ENCODE results near the gene ANKFY1. TPM values are rescaled to one million over a fixed set of nuclear protein-coding genes. Genes with fewer than 3 reads are reported as not detected.

Gene ANKFY1
- total and polyA plus RNA-seq, 4 donors, result 51.5 to 72.2 (median 64.4) TPM

- H3K9me3 ChIP-seq (ENCODE audit: control insufficient read depth, insufficient read depth, low read length), result no peaks in the 10 kb centered on the region
- DNase-seq (ENCODE audit: low read depth in 4 of 6, low spot score in 6 of 6), result no peak
- H3K36me3 ChIP-seq (ENCODE audit: control insufficient read depth, insufficient read depth, low read length), result peaks cover 3% of the 10 kb centered on the region
- H3K27ac ChIP-seq (ENCODE audit: low read depth, low read length), result no peak overlapping the region
- no peak overlapping the region for H3K4me3 ChIP-seq (ENCODE audit: low read depth, low read length)
- no peaks in the 10 kb centered on the region for H3K4me1 ChIP-seq (ENCODE audit: control insufficient read depth, insufficient read depth, low read length)
- H3K27me3 ChIP-seq (ENCODE audit: control insufficient read depth, insufficient read depth, low read length), result no peaks in the 10 kb centered on the region
- no CpG with 5 or more reads among the region's 4 CpGs for WGBS (ENCODE audit: insufficient coverage)
These were observed 31.9 kb upstream of the ANKFY1 start for GRCh38 chr17:4295686-4296085.

GRCh38 chr17:4293572-4293971 lies 29.8 kb upstream of the ANKFY1 start:
- Histone ChIP-seq H3K27me3 (ENCODE audit: control insufficient read depth, insufficient read depth, low read length) (no peaks in the 10 kb centered on the region), H3K9me3 (ENCODE audit: control insufficient read depth, insufficient read depth, low read length) (no peaks in the 10 kb centered on the region), H3K36me3 (ENCODE audit: control insufficient read depth, insufficient read depth, low read length) (peaks cover 6% of the 10 kb centered on the region), H3K4me1 (ENCODE audit: control insufficient read depth, insufficient read depth, low read length) (no peaks in the 10 kb centered on the region), H3K27ac (ENCODE audit: low read depth, low read length) (no peak overlapping the region), H3K4me3 (ENCODE audit: low read depth, low read length) (no peak overlapping the region)
- WGBS (ENCODE audit: insufficient coverage), result no CpG with 5 or more reads among the region's 1 CpG
- no peak for DNase-seq (ENCODE audit: low read depth in 4 of 6, low spot score in 6 of 6)

GRCh38 chr17:4287710-4288109 lies 23.9 kb upstream of the ANKFY1 start:
- H3K9me3 ChIP-seq (ENCODE audit: control insufficient read depth, insufficient read depth, low read length), result no peaks in the 10 kb centered on the region
- no CpG with 5 or more reads among the region's 3 CpGs for WGBS (ENCODE audit: insufficient coverage)
- no peaks in the 10 kb centered on the region for H3K4me1 ChIP-seq (ENCODE audit: control insufficient read depth, insufficient read depth, low read length)
- no peaks in the 10 kb centered on the region for H3K27me3 ChIP-seq (ENCODE audit: control insufficient read depth, insufficient read depth, low read length)
- no peak for DNase-seq (ENCODE audit: low read depth in 4 of 6, low spot score in 6 of 6)
- no peak overlapping the region for H3K27ac ChIP-seq (ENCODE audit: low read depth, low read length)
- no peak overlapping the region for H3K4me3 ChIP-seq (ENCODE audit: low read depth, low read length)
- peaks cover 19% of the 10 kb centered on the region for H3K36me3 ChIP-seq (ENCODE audit: control insufficient read depth, insufficient read depth, low read length)

- DNase-seq (ENCODE audit: low read depth in 4 of 6, low spot score in 6 of 6), result no peak
- Histone ChIP-seq H3K27ac (ENCODE audit: low read depth, low read length) (no peak overlapping the region), H3K9me3 (ENCODE audit: control insufficient read depth, insufficient read depth, low read length) (no peaks in the 10 kb centered on the region), H3K4me3 (ENCODE audit: low read depth, low read length) (no peak overlapping the region), H3K36me3 (ENCODE audit: control insufficient read depth, insufficient read depth, low read length) (peaks cover 7% of the 10 kb centered on the region), H3K4me1 (ENCODE audit: control insufficient read depth, insufficient read depth, low read length) (no peaks in the 10 kb centered on the region), H3K27me3 (ENCODE audit: control insufficient read depth, insufficient read depth, low read length) (no peaks in the 10 kb centered on the region)
- 89% methylated on average over 3 of the region's 5 CpGs for WGBS (ENCODE audit: insufficient coverage)
These were observed 12.7 kb upstream of the ANKFY1 start for GRCh38 chr17:4276514-4276913.

GRCh38 chr17:4272972-4273368 lies 9.2 kb upstream of the ANKFY1 start:
- no peak overlapping the region for H3K4me3 ChIP-seq (ENCODE audit: low read depth, low read length)
- no peaks in the 10 kb centered on the region for H3K27me3 ChIP-seq (ENCODE audit: control insufficient read depth, insufficient read depth, low read length)
- WGBS (ENCODE audit: insufficient coverage), result 50% methylated on average over 1 of the region's 4 CpGs
- no peak for DNase-seq (ENCODE audit: low read depth in 4 of 6, low spot score in 6 of 6)
- H3K27ac ChIP-seq (ENCODE audit: low read depth, low read length), result no peak overlapping the region
- no peaks in the 10 kb centered on the region for H3K4me1 ChIP-seq (ENCODE audit: control insufficient read depth, insufficient read depth, low read length)
- no peaks in the 10 kb centered on the region for H3K9me3 ChIP-seq (ENCODE audit: control insufficient read depth, insufficient read depth, low read length)
- no peaks in the 10 kb centered on the region for H3K36me3 ChIP-seq (ENCODE audit: control insufficient read depth, insufficient read depth, low read length)

- Histone ChIP-seq H3K27me3 (ENCODE audit: control insufficient read depth, insufficient read depth, low read length) (no peaks in the 10 kb centered on the region), H3K4me3 (ENCODE audit: low read depth, low read length) (no peak overlapping the region), H3K9me3 (ENCODE audit: control insufficient read depth, insufficient read depth, low read length) (no peaks in the 10 kb centered on the region), H3K4me1 (ENCODE audit: control insufficient read depth, insufficient read depth, low read length) (no peaks in the 10 kb centered on the region), H3K27ac (ENCODE audit: low read depth, low read length) (no peak overlapping the region), H3K36me3 (ENCODE audit: control insufficient read depth, insufficient read depth, low read length) (peaks cover 3% of the 10 kb centered on the region)
- DNase-seq (ENCODE audit: low read depth in 4 of 6, low spot score in 6 of 6), result peak in 1 of 6 donors; percentile 29
- 65% methylated on average over 2 of the region's 6 CpGs for WGBS (ENCODE audit: insufficient coverage)
These were observed 8.6 kb upstream of the ANKFY1 start for GRCh38 chr17:4272213-4272971.

GRCh38 chr17:4270736-4271135 lies 7.0 kb upstream of the ANKFY1 start:
- peaks cover 4% of the 10 kb centered on the region for H3K36me3 ChIP-seq (ENCODE audit: control insufficient read depth, insufficient read depth, low read length)
- DNase-seq (ENCODE audit: low read depth in 4 of 6, low spot score in 6 of 6), result peak in 2 of 6 donors; percentile 34 to 76
- H3K27ac ChIP-seq (ENCODE audit: low read depth, low read length), result no peak overlapping the region
- no peak overlapping the region for H3K4me3 ChIP-seq (ENCODE audit: low read depth, low read length)
- no peaks in the 10 kb centered on the region for H3K4me1 ChIP-seq (ENCODE audit: control insufficient read depth, insufficient read depth, low read length)
- H3K27me3 ChIP-seq (ENCODE audit: control insufficient read depth, insufficient read depth, low read length), result no peaks in the 10 kb centered on the region
- 33% methylated on average over 2 of the region's 3 CpGs for WGBS (ENCODE audit: insufficient coverage)
- no peaks in the 10 kb centered on the region for H3K9me3 ChIP-seq (ENCODE audit: control insufficient read depth, insufficient read depth, low read length)

- no peak overlapping the region for H3K27ac ChIP-seq (ENCODE audit: low read depth, low read length)
- no peaks in the 10 kb centered on the region for H3K4me1 ChIP-seq (ENCODE audit: control insufficient read depth, insufficient read depth, low read length)
- peaks cover 4% of the 10 kb centered on the region for H3K36me3 ChIP-seq (ENCODE audit: control insufficient read depth, insufficient read depth, low read length)
- no peak for DNase-seq (ENCODE audit: low read depth in 4 of 6, low spot score in 6 of 6)
- WGBS (ENCODE audit: insufficient coverage), result 100% methylated on average over 1 of the region's 4 CpGs
- H3K27me3 ChIP-seq (ENCODE audit: control insufficient read depth, insufficient read depth, low read length), result no peaks in the 10 kb centered on the region
- H3K9me3 ChIP-seq (ENCODE audit: control insufficient read depth, insufficient read depth, low read length), result no peaks in the 10 kb centered on the region
- H3K4me3 ChIP-seq (ENCODE audit: low read depth, low read length), result no peak overlapping the region
These were observed 6.1 kb upstream of the ANKFY1 start for GRCh38 chr17:4269915-4270314.

- WGBS (ENCODE audit: insufficient coverage), result 99% methylated on average over 8 of the region's 8 CpGs
- Histone ChIP-seq H3K27ac (ENCODE audit: low read depth, low read length) (no peak overlapping the region), H3K4me1 (ENCODE audit: control insufficient read depth, insufficient read depth, low read length) (peaks cover 13% of the 10 kb centered on the region), H3K4me3 (ENCODE audit: low read depth, low read length) (no peak overlapping the region), H3K36me3 (ENCODE audit: control insufficient read depth, insufficient read depth, low read length) (peaks cover 4% of the 10 kb centered on the region), H3K9me3 (ENCODE audit: control insufficient read depth, insufficient read depth, low read length) (no peaks in the 10 kb centered on the region), H3K27me3 (ENCODE audit: control insufficient read depth, insufficient read depth, low read length) (no peaks in the 10 kb centered on the region)
- no peak for DNase-seq (ENCODE audit: low read depth in 4 of 6, low spot score in 6 of 6)
These were observed 3.6 kb upstream of the ANKFY1 start for GRCh38 chr17:4267402-4267801.

- peaks cover 21% of the 10 kb centered on the region for H3K4me1 ChIP-seq (ENCODE audit: control insufficient read depth, insufficient read depth, low read length)
- H3K4me3 ChIP-seq (ENCODE audit: low read depth, low read length), result no peak overlapping the region
- WGBS (ENCODE audit: insufficient coverage), result 90% methylated on average over 4 of the region's 7 CpGs
- DNase-seq (ENCODE audit: low read depth in 4 of 6, low spot score in 6 of 6), result no peak
- H3K9me3 ChIP-seq (ENCODE audit: control insufficient read depth, insufficient read depth, low read length), result no peaks in the 10 kb centered on the region
- H3K27ac ChIP-seq (ENCODE audit: low read depth, low read length), result no peak overlapping the region
- peaks cover 8% of the 10 kb centered on the region for H3K36me3 ChIP-seq (ENCODE audit: control insufficient read depth, insufficient read depth, low read length)
- no peaks in the 10 kb centered on the region for H3K27me3 ChIP-seq (ENCODE audit: control insufficient read depth, insufficient read depth, low read length)
These were observed 2.8 kb upstream of the ANKFY1 start for GRCh38 chr17:4266550-4266949.
